Head of caudate nucleus (tissue), 42 donors: Measurements from ENCODE around the gene GNA15.
"Not testable (repeated sequence)": the region's sequence is repeated elsewhere in the genome, so short reads cannot be mapped to it uniquely, and the experiment has no call there.

Experiments used
- DNase-seq, 42 donors: peaks; one replicate each; pipeline versions ENCODE4 v3.0.0 to v3.0.0-alpha.2; 2020 to 2021; ENCODE audit warnings: mixed read lengths in 7 of 42
- intact Hi-C: fragments of 100-400 bp; cut with DNase I; formaldehyde crosslinking; loops from one replicate; pipeline ENCODE4 v1.15.0; 2022

The GNA15 gene, protein sequence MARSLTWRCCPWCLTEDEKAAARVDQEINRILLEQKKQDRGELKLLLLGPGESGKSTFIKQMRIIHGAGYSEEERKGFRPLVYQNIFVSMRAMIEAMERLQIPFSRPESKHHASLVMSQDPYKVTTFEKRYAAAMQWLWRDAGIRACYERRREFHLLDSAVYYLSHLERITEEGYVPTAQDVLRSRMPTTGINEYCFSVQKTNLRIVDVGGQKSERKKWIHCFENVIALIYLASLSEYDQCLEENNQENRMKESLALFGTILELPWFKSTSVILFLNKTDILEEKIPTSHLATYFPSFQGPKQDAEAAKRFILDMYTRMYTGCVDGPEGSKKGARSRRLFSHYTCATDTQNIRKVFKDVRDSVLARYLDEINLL

DNA sequence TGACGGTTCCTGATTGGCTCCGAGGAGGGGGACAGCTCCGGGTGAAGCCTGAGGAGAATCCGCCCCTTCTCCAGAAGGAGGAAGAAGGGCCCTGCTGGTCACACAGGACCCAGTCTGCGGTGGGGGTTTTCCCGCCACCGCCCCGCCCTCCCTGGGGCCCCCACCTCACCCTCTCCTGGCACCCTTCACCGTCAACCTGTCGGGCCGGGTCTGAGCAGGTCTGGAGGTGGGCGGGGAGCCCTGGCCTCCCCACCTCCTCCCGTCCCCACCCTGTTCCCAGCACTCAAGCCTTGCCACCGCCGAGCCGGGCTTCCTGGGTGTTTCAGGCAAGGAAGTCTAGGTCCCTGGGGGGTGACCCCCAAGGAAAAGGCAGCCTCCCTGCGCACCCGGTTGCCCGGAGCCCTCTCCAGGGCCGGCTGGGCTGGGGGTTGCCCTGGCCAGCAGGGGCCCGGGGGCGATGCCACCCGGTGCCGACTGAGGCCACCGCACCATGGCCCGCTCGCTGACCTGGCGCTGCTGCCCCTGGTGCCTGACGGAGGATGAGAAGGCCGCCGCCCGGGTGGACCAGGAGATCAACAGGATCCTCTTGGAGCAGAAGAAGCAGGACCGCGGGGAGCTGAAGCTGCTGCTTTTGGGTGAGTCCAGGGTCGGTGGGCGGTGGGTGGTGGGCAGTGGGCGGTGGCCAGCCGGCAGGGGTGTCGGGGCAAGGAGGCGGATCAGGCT lies at the start of gene GNA15:
Gene GNA15 (plus strand): TSS at position 73 of the 723 bp plus-strand sequence. CDS start 418 bp downstream, at position 491.
- DNase-seq: peak in 15 of 42 donors; percentile 9 to 54 (median 23)
- intact Hi-C loops: no loop called here

DNA sequence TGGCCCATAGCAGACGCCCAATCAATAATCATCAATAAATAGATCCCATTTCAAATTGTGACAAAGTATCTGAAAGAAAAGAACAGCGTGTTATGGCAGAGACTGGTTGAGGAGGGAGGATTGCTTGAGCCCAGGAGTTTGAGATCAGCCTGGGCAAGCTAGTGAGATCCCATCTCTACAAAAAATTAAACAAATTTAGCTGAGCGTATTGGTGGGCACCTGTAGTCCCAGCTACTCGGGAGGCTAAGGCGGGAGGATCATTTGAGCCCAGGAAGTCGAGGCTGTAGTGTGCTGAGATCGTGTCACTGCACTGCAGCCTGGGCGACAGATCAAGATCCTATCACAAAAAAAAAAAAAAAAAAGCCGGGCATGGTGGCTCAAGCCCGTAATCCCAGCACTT lies 48.1 kb upstream of the GNA15 start:
- intact Hi-C loops: no loop called here
- DNase-seq: no peak

DNA sequence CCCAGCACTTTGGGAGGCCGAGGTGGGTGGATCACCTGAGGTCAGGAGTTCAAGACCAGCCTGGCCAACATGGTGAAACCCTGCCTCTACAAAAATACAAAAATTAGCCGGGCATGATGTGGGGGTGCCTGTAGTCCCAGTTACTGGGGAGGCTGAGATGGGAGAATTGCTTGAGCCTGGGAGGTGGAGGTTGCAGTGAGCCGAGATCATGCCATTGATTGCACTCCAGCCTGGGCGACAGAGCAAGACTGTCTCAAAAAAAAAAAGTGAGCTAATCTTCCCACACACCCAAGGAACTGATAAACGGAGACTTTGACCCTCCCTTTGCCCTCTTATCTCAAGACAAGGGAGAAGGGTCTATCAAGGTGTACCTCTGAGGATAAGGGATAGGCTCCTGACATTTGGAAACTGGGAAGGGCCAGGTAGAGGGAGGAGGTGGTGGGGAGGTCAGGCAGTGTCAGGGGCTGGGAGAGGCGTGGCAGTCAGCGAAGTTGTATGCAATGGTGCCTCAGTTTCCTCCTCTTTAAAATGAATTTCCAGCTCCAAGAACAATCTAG lies 46.5 kb upstream of the GNA15 start:
- DNase-seq, intact Hi-C loops: not testable (repeated sequence)

DNA sequence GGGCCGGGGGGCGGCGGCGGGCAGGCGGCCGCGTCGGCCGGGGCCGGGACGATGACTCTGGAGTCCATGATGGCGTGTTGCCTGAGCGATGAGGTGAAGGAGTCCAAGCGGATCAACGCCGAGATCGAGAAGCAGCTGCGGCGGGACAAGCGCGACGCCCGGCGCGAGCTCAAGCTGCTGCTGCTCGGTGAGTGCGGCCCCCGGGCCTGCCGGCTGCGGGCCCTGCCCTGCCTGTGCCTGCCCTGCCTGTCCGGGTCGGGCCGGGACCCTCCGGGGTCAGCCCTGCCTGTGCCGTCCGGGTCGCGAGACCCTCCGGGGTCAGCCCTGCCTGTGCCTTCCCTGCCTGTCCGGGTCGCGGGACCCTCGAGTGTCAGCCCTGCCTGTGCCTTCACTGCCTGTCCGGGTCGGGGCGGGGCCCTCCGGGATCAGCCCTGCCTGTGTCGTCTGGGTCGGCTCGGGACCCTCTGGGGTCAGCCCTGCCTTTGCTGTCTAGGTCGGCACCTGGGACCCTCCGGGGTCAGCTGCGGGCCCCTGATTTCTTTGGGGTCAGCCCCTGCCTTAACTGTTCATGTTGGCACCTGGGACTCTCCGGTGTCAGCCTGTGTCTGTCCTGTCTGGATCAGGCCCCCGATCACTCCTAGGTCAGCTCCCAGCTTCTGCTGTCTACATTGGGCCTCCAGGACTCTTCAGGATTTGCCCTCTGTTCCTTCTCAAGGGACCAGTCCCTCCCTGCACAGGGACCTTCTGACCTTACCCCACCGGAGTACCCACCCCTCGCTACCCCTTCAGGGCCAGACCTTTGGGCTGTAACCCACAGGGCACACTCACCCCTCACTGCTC lies 41.0 kb upstream of the GNA15 start:
- intact Hi-C loops: no loop called here
- peak in 10 of 42 donors; percentile 9 to 50 (median 24) for DNase-seq

DNA sequence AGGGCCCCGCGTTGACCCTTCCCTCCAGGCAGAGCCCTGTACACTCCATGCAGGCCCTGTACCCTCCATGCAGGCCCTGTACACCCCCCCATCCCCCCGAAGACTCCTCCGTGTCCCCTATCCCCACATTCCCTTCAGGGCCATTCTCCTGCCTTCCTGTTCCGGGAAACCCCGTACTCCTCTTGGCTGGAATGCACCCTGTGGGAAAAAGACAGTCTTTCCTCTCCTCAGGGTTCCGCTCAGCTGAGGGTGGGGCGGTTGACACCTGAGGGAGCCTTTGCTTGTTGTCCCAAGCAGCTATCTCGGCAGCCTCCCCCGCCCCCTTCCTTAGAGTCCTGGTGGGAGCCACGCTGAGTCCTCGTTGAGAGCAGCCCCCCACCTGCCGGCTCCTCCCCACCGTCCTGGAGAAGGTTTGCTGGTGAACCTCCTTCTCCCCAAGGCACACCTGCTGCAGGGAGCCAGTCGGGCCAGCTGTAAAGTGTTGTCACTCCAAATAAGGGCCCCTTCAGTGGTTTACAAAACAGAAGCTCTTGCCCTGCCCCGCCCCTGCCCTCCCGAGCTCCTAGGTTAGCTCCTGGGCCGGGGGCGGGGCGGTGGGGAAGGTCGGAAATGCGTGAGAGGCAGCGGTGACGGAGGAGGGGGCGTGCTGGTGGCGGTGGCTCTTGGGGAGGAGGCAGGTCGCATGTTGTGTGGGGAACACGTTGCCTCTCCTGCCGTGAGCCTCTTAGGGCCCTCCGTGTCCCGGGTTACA lies 40.2 kb upstream of the GNA15 start:
- intact Hi-C loops: no loop called here
- DNase-seq: peak in 1 of 42 donors; percentile 22

DNA sequence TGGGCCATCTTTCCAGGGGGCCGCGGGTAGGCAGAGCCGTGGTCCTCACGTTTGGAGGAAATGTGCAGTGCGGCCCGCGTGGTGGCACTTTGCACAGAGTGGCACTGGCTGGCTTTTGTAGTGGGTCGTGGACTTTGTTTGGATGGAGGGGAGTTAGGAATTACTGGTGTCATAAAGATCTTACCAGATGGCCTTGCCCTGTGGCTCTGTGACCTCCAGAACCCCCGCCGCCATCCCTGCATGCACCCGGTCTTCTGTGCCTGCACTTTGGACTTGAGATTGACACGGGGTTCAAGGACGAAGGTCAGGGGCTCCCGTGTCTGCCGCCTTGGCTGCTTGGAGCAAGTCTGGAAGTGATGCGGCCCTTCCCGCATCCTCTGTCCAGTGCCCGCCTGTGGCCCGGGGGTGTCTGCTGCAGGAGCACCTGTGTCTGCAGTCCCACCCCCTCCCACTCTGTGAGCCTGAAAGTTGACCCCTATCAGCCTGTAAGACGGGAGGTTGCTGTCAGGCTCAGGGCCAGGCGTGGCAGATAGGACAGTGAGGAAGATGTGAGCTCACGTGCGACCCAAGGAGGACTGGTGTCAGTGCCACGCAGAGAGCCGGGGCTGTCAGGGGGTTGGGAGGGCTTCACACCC lies 39.4 kb upstream of the GNA15 start:
- intact Hi-C loops: no loop called here

DNA sequence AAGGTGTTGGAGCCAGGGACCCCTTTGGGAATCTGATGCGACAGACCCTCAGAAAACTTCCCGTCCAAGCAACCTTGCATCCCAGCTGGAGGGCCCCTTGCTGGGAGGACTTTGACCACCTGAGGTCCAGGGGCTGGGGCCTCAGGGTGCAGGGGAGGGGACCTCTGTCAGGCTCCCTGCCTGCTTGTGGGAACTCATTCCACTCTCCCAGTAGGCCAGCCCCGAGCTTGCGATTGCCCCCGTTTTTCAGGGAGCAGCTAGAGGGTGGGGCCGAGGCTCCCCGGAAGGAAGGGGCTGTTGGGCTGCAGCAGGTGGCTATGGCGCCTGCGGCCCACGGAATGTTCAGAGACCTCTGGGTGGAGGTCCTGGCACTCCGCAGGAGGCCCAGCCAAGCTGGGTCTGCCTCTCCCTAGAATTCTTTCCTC lies 38.9 kb upstream of the GNA15 start:
- no peak for DNase-seq
- intact Hi-C loops: no loop called here

More for the DNA sequence above, 39.4 kb upstream of the GNA15 start:
- DNase-seq: no peak

DNA sequence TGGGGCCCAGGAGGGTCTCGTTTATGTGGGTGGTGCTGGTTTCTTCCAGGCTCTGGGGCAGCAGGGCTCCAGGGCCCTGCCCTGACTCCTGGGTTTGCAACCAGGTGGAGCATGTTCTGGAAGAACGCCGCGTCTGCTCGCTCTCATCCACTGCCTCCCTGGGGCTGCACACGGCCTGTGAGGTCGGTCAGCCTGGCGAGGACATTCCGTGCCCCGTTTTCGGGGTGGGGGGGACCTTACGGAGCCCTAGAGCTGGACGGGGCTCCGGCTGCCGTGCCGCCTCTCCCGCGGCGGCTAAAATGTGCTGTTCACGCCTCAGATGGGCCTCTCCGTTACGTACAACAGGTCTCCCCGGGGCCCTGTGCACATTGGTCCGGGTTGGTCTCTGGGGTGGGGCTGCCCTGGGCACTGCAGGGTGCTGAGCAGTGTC lies 38.4 kb upstream of the GNA15 start:
- DNase-seq: no peak
- intact Hi-C loops: no loop called here

DNA sequence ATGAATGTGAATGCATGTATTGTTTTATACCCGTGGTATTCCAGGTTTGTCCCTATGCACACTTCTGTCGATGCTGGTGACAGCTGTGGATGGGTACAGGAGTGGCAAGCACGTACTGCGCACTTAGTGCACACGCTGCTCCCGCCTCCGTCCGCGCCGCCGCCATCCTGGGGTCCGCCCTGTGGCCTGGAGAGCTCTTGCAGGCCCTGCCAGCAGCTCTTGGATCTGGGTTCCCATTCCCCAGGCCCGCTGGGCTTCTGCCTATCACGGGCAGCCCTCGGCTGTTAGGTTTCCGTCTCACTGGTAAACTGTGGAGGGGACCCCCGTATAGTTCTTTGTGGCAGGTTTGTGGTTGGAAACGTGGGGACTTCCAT lies 37.7 kb upstream of the GNA15 start:
- DNase-seq: no peak
- intact Hi-C loops: no loop called here

DNA sequence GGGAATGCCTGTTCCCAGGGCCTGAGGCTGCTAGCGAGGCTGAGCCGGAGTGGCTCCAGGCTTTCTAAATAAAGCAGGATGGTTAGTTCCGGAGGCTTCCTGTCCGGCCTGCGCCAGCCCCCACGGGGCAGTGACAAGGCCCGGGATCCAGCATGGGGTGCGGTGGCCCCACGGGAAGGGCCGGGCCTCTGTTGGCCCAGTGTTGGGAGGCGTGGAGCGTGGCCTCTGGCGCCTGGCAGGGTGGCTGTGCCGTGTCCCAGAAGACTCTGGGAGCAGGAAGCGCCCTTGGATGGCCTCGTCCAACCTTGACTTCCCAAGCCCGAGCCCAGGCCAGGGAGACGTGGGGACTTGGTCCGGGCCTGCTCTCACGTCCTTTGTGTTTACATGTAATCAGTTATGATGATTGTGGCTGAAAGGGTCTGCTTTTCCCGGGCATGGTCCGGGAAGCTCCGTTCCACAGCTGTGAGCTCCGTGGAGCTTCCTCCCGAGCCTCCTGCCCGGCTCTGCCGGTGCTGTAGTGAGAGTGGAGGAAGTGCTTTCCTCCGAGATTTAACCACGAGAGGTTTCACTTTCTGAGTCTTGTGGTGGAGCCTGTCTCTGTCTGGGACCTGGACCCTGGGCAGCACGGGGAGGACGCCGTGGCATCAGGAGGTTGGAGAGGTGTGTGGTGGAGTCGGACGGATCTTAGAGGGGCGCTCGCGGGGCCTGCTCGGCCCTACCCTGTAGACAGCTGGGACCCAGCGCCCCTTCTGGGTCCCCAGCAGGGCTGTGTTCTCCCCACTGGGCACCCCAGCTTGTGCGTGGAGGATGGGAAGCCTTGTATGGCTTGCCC lies 37.1 kb upstream of the GNA15 start:
- no peak for DNase-seq
- intact Hi-C loops: no loop called here

DNA sequence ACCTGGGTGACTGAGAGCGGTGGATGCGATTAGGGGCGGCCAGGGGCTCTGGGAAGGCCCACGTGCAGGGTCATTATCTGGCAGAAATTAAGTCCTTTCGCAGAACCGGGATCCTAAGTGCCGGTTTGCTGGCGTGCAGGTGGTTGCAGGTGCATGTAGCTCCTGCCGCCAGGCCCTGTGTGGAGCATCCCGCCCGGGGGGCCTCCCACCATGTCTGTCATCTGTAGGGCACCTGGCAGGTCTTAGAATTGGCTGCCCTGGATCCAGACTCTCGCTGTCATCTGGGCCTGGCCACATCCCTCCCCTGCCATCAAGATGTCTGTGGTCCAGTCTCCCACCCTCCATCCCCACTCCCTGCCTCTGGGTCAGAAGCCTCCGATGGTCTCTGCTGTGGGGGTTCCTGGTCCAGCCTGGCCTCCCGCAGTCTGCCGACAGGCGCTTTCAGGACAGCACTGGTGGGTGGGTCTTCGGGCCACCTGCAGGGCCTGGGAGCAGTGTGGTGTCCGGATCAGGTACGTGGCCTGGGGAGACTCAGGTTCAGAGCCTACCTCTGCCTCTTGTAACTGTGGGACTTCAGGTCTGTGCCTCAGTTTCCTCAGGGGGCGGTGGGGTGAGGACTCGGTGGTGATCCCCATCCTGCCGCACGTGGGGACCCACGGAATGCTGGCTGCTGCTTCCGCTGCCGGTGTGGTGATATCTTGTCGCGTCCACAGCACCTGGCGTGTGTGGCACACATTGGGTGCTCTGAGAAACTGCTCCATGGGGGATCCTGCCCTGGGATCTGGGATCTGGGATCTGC lies 36.3 kb upstream of the GNA15 start:
- DNase-seq: no peak
- intact Hi-C loops: loop anchor here (10.0 kb wide), 1 partner anchor 145 kb away; no protein-coding TSS in a partner anchor

DNA sequence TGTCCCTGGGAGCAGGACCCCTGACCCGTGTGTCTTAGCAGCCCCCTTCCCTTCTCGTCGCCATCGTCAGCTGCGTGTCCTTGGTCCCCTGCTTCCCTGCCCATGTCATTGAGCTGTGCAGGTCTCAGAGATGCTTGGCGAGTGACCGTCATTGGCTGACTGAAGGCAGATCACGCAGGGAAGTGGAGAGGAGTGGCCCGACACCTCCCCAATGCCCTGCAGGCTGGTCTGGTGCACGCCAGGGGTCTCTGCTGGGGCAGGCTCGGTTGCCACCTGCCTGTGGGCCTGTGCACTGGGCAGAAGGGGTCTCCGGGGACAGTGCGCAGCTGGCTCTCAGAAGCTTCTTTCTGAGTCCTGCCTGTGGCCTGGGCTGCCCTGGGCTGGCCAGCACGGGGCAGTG lies 35.5 kb upstream of the GNA15 start:
- no peak for DNase-seq
- intact Hi-C loops: loop anchor here (10.0 kb wide), 1 partner anchor 146 kb away; no protein-coding TSS in a partner anchor

DNA sequence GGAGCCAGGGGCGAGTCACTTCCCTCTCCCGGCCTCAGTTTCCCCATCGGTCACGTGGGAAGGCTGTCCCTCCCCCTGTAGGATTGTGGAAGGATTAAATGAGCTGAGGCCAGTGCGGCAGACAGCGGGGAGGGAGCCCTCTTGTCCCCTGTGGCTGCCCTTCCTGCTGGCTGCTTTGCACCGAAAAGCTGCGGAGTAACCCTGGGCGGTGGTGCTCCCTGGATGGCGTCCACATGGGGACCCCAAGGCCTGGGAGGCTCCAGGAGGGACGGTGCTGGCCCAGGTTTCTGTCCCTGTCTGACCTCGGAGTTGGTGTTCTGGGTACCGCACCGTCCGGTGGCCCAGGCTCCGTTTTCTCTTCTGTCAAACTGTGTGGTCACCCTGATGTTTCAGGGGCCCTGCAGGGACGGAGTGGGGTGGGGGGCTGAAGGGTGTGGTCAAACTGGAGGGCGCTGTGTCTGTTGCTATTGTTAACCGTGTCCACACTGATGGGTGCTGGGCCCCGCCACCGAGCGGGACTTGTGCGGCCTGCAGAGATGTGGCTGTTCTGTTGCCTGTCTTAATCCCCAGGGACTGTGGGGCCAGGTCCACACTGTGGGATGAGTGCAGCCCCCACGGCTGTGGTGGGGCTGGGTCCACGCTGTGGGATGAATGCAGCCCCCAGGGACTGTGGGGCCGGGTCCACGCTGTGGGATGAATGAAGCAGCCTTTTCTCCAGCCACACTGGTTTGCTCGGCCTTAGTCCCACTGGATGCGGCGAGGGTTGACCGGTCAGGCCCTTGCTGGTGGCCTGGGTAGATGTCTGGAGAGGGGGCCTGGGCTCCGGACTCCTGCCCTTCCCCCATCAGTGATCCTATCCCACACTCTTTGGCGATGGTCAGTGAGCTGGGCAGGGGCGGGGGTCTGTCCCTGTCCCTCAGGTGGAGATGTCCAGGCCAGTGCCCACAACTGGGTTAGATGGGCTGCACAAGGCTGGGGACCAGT lies 34.8 kb upstream of the GNA15 start:
- no peak for DNase-seq
- intact Hi-C loops: loop anchor here (10.0 kb wide), 1 partner anchor 146 kb away; no protein-coding TSS in a partner anchor

DNA sequence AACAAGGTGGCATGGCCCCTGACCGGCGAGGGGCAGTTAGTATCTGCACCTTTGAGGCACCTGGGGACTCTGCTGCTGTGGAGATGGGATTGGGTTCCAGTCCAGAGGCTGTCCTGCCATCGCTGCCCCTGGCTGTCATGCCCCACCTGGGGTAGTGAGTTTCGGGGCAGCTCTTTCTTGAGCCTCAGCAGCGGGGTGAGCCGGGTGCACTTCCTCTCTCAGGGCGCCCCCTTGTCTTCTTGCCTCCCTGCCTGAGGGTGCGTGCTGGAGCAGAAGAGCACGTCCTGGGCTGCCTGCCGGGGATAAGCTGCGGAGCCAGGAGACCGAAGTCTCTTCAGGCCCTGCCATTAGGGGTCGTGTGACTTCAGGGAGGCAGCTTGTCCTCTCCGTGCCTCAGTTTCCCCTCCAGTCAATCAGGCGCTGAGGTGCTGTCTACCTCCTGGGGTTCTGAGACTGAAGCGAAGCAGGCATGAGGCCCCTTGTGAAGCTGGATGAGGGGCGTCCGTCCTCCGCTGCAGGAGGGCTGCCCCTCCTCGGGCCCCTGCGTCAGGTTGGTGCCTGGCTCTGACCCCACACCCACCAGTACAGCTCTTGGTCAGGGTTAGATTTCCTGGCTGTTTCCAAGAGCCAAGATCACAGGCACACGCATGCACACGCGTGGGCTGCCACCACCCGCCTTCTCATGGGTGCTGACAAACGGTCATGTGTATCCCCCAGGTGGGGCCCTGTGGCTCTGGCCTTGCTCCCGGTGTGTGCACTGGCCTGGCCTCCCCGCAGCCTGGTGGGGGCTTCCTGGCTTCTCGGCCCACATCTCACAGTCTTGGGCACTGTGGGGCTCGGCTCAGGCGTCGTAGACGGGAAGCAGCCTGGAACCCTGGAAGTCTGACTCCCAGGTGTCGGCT lies 33.3 kb upstream of the GNA15 start:
- intact Hi-C loops: loop anchor here (10.0 kb wide), 1 partner anchor 148 kb away; no protein-coding TSS in a partner anchor
- DNase-seq: no peak
